ENCODE measurements around the gene CABLES1. TPM values are rescaled to one million over a fixed set of nuclear protein-coding genes. Genes with fewer than 3 reads are reported as not detected.

Gene CABLES1
- total RNA-seq, 4 donors from 2014 or later: 1.5 to 11.9 (median 6.1) TPM

GRCh38 chr18:23276451-23276850 lies 141.2 kb downstream of the CABLES1 start:
- no peaks in the 10 kb centered on the region for H3K27me3 ChIP-seq
- intact Hi-C loops (cut with DNase I; ENCODE audit: low total_unique reads): no loop called here
- H3K4me1 ChIP-seq: no peaks in the 10 kb centered on the region
- DNase-seq: no peak
- TF ChIP-seq EP300 (IDR thresholded peaks at IDR 0.05; ENCODE audit: low read depth): no peak
- TF ChIP-seq CTCF (IDR thresholded peaks at IDR 0.05): no peak
- TF ChIP-seq POLR2A (IDR thresholded peaks at IDR 0.05): no peak
- TF ChIP-seq POLR2AphosphoS5 (IDR thresholded peaks at IDR 0.05): no peak
- no peaks in the 10 kb centered on the region for H3K9me3 ChIP-seq
- H3K4me3 ChIP-seq: no peak overlapping the region
- in situ Hi-C loops (cut with MboI; ENCODE audit: low pct_ligation_motif_present in 1 of 4, low pct_unique_long_range_greater_than_20kb in 1 of 4, low sequenced_read_pairs in 3 of 4): no loop called here
- H3K36me3 ChIP-seq: no peaks in the 10 kb centered on the region
- no peak overlapping the region for H3K27ac ChIP-seq
- 90% methylated on average over 5 of the region's 5 CpGs; no CpG with 5 or more reads in 1 of the 2 donors for WGBS, 2 donors (ENCODE audit: low coverage in 1 of 2)

DNA sequence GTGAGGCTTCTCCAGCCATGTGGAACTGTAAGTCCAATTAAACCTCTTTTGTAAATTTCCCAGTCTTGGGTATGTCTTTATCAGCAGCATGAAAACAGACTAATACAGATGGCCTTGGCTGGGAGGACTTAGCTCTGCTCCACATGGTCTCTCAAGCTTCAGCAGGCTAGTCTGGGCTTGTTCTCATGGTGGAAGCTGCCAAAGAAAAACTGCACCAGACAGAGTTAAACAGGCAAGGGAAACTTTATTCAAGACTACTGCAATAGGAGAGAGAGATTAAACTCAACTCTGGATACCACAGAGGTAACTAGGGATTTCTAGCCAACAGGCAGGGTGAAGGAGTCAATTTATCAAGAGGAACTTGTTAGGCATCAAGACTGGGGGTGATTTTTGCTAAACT lies 142.1 kb downstream of the CABLES1 start:
- TF ChIP-seq POLR2AphosphoS5 (IDR thresholded peaks at IDR 0.05) (no peak), POLR2A (IDR thresholded peaks at IDR 0.05) (no peak), CTCF (IDR thresholded peaks at IDR 0.05) (no peak), EP300 (IDR thresholded peaks at IDR 0.05; ENCODE audit: low read depth) (no peak)
- intact Hi-C loops (cut with DNase I; ENCODE audit: low total_unique reads): no loop called here

DNA sequence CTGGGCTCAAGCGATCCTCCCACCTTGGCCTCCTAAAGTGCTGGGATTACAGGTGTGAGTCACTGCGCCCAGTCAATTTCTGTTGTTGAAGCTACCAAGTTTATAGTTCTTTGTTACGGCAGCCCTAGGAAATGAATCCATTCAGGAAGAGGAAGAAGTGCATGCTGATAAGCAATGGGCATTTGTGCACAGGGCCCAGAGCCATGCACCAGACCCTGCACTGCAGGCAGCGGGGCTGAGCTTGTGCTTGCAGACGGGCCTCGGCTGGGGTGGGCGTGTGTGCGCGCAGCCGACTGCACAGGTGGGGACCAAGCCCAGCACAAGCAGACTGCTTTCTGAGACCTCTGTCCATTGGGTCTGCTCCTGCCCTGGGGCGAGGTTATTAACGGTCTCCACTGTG lies 144.6 kb downstream of the CABLES1 start:
- DNase-seq: no peak
- Histone ChIP-seq H3K27me3 (no peaks in the 10 kb centered on the region), H3K4me1 (peaks cover 0 to 11% (median 0%) of the 10 kb centered on the region in 4 donors), H3K27ac (no peak overlapping the region), H3K4me3 (no peak overlapping the region), H3K36me3 (no peaks in the 10 kb centered on the region), H3K9me3 (no peaks in the 10 kb centered on the region)
- no peak for TF ChIP-seq EP300 (IDR thresholded peaks at IDR 0.05; ENCODE audit: low read depth)
- no peak for TF ChIP-seq CTCF (IDR thresholded peaks at IDR 0.05)
- TF ChIP-seq POLR2AphosphoS5 (IDR thresholded peaks at IDR 0.05): no peak
- TF ChIP-seq POLR2A (IDR thresholded peaks at IDR 0.05): no peak
- intact Hi-C loops (cut with DNase I; ENCODE audit: low total_unique reads): no loop called here
- WGBS, 2 donors (ENCODE audit: low coverage in 1 of 2): 95 to 100% methylated on average over 1 to 12 of the region's 12 CpGs
- in situ Hi-C loops (cut with MboI; ENCODE audit: low pct_ligation_motif_present in 1 of 4, low pct_unique_long_range_greater_than_20kb in 1 of 4, low sequenced_read_pairs in 3 of 4): no loop called here

More for the DNA sequence above, 142.1 kb downstream of the CABLES1 start:
- Histone ChIP-seq H3K4me3 (no peak overlapping the region), H3K4me1 (peaks cover 0 to 6% (median 0%) of the 10 kb centered on the region in 4 donors), H3K27ac (no peak overlapping the region), H3K9me3 (no peaks in the 10 kb centered on the region), H3K36me3 (no peaks in the 10 kb centered on the region), H3K27me3 (no peaks in the 10 kb centered on the region)
- in situ Hi-C loops (cut with MboI; ENCODE audit: low pct_ligation_motif_present in 1 of 4, low pct_unique_long_range_greater_than_20kb in 1 of 4, low sequenced_read_pairs in 3 of 4): no loop called here
- no peak for DNase-seq

DNA sequence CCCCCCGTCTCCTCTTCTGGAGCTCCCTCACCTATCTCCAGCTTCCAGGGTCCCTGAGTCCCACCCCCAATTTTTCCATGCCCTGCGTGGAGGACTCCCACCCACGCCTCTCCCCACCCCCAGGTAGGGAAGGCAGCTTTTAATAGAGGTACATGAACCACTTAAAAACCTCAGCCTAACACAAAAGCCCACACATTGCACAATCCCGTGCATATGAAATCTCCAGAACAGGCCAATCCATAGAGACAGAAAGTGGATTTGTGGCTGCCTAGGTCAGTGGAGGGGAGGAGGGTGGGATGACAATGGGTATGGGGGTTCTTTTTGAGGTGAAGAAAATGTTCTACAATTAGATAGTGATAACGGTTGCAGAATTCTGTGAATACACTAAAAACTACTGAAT lies 145.6 kb downstream of the CABLES1 start:
- intact Hi-C loops (cut with DNase I; ENCODE audit: low total_unique reads) (no loop called here), in situ Hi-C loops (cut with MboI; ENCODE audit: low pct_ligation_motif_present in 1 of 4, low pct_unique_long_range_greater_than_20kb in 1 of 4, low sequenced_read_pairs in 3 of 4) (no loop called here)
- Histone ChIP-seq H3K9me3 (no peaks in the 10 kb centered on the region), H3K4me1 (peaks cover 0 to 11% (median 0%) of the 10 kb centered on the region in 4 donors), H3K36me3 (no peaks in the 10 kb centered on the region), H3K4me3 (no peak overlapping the region), H3K27me3 (no peaks in the 10 kb centered on the region), H3K27ac (no peak overlapping the region)
- TF ChIP-seq EP300 (IDR thresholded peaks at IDR 0.05; ENCODE audit: low read depth) (no peak), POLR2A (IDR thresholded peaks at IDR 0.05) (no peak), CTCF (IDR thresholded peaks at IDR 0.05) (no peak), POLR2AphosphoS5 (IDR thresholded peaks at IDR 0.05) (no peak)
- WGBS, 2 donors (ENCODE audit: low coverage in 1 of 2): 86 to 92% methylated on average over 2 to 5 of the region's 5 CpGs
- DNase-seq: no peak

All from transverse colon (tissue), 4 donors.